KOPT-K1 (cell line): ENCODE data around the gene CDC73.
"Not testable (repeated sequence)": the region's sequence is repeated elsewhere in the genome, so short reads cannot be mapped to it uniquely, and the experiment has no call there.

ENCODE experiments used
- H3K27ac ChIP-seq: fragments of 200-600 bp; sonication (generic); 2 replicates; pipeline ENCODE4 v1.5.1; 2016; ENCODE audit warnings: antibody characterized with exemption, mild to moderate bottlenecking, low read depth, low read length; ENCODE audit not compliant: poor library complexity, severe bottlenecking
- H3K36me3 ChIP-seq: fragments of 200-600 bp; sonication (generic); 2 replicates; pipeline ENCODE4 v1.5.1; 2017; ENCODE audit warnings: antibody characterized with exemption, mild to moderate bottlenecking, low read length, moderate library complexity; ENCODE audit not compliant: insufficient read depth
- H3K9me3 ChIP-seq: fragments of 200-600 bp; sonication (generic); 2 replicates; pipeline ENCODE4 v1.5.1; 2017; ENCODE audit warnings: antibody characterized with exemption, low read length, mild to moderate bottlenecking; ENCODE audit not compliant: insufficient read depth, poor library complexity, severe bottlenecking

Gene CDC73

DNA sequence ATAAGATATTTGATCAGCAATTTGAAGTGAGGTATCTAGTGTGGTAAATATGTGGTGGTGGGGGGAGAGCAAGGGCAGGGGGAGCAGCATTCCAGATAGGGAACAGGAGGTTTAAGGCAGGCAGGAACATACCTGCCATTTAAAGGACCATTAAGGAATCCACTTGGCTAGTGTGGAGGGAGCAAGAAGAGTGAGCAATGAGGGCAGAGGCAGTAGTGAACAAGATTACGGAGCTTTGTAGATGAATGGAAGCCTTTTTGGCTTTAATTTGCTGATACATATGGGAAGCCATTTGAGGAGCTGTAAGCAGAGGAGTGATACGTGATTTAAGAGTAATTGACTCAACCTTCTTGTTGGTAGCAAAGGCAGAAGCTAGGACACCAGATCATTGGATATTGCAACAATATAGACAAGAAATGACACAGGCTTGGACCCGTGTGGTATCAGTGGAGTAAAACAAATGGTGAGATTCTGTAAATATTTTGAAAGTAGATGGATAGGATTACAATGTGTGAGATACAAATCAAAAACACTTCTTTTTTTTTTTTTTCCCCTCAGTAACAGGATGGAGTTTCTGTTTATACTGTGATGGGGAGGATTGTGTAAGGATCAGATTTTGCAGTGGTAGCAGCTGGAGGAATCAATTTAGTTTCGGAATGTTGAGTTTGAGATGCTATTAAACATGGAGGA is 138.4 kb downstream of the CDC73 start:
- no peak overlapping the region for H3K27ac ChIP-seq
- peaks cover 27% of the 10 kb centered on the region for H3K36me3 ChIP-seq
- H3K9me3 ChIP-seq: no peaks in the 10 kb centered on the region

GRCh38 chr1:193260896-193261295 is 139.1 kb downstream of the CDC73 start:
- H3K9me3 ChIP-seq: no peaks in the 10 kb centered on the region
- peaks cover 27% of the 10 kb centered on the region for H3K36me3 ChIP-seq
- H3K27ac ChIP-seq: no peak overlapping the region

- H3K9me3 ChIP-seq: no peaks in the 10 kb centered on the region
- no peak overlapping the region for H3K27ac ChIP-seq
- peaks cover 26% of the 10 kb centered on the region for H3K36me3 ChIP-seq
Observed at GRCh38 chr1:193262661-193263060, 140.8 kb downstream of the CDC73 start.

GRCh38 chr1:193264313-193265065 is 142.7 kb downstream of the CDC73 start:
- H3K27ac ChIP-seq: no peak overlapping the region
- no peaks in the 10 kb centered on the region for H3K9me3 ChIP-seq
- peaks cover 8% of the 10 kb centered on the region; the same call in 1 of the 2 replicates for H3K36me3 ChIP-seq

DNA sequence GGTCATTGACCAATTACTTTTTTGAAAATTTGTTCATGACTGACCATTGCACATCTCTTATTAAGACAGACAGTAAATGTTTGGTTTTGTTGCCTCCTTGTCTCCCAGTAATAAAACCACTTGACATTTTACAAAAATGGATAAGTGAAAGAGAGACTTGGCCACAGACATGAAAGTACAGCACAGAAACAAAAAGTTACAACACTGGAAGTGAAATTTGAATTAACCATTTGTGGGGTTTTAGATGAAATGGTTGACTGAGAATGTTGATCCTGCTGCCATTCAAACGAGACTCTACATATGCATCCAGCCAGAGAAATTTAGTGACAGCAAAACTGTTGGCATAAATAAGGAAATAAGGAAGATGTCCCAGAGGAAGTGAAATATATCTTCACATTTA is 143.9 kb downstream of the CDC73 start:
- Histone ChIP-seq H3K9me3 (no peaks in the 10 kb centered on the region), H3K36me3 (no peaks in the 10 kb centered on the region; the same call in 1 of the 2 replicates), H3K27ac (no peak overlapping the region)

DNA sequence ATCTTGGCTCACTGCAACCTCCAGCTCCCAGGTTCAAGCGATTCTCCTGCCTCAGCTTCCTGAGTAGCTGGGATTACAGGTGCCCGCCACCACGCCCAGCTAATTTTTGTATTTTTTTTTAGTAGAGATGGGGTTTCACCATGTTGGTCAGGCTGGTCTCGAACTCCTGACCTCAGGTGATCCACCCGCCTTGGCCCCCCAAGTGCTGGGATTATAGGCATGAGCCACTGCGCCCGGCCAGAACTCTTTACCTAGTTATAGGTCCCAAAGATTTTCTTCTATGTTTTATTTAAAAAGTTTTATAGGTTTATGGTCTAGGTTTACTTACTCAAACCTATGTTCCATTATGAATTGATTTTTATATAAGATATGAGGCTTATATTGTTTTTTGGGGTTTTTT is 145.0 kb downstream of the CDC73 start:
- not testable (repeated sequence) for H3K27ac ChIP-seq, H3K36me3 ChIP-seq, H3K9me3 ChIP-seq

GRCh38 chr1:193270996-193271395 is 149.2 kb downstream of the CDC73 start:
- H3K9me3 ChIP-seq: peaks cover 4% of the 10 kb centered on the region
- H3K27ac ChIP-seq: no peak overlapping the region
- H3K36me3 ChIP-seq: no peaks in the 10 kb centered on the region; the same call in 1 of the 2 replicates

- H3K36me3 ChIP-seq: no peaks in the 10 kb centered on the region; the same call in 1 of the 2 replicates
- H3K27ac ChIP-seq: no peak overlapping the region
- peaks cover 4% of the 10 kb centered on the region for H3K9me3 ChIP-seq
Observed at GRCh38 chr1:193275773-193276172, 153.9 kb downstream of the CDC73 start.

- H3K36me3 ChIP-seq: no peaks in the 10 kb centered on the region; the same call in 1 of the 2 replicates
- H3K27ac ChIP-seq: no peak overlapping the region
- H3K9me3 ChIP-seq: peaks cover 4% of the 10 kb centered on the region
Observed at GRCh38 chr1:193278968-193279367, 157.1 kb downstream of the CDC73 start.

DNA sequence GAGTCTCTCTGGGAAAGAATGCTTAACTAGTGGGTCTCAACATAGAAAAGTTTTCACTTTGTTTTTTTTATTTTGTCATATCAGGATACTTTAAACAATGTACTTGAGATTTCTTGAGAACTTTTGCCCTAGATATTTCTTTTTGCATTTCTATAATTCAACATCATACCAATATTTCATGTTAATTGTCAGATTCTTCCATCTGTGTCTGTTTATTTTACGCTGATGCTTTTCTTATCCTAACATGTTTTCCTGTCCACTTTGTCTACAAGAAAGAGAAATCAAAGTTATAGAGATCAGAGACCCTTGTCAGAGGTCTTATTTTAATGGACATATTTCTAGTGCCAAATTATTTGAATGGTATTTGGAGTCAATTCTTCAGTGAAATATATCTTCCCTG is 160.1 kb downstream of the CDC73 start:
- no peaks in the 10 kb centered on the region for H3K9me3 ChIP-seq
- H3K27ac ChIP-seq: no peak overlapping the region

DNA sequence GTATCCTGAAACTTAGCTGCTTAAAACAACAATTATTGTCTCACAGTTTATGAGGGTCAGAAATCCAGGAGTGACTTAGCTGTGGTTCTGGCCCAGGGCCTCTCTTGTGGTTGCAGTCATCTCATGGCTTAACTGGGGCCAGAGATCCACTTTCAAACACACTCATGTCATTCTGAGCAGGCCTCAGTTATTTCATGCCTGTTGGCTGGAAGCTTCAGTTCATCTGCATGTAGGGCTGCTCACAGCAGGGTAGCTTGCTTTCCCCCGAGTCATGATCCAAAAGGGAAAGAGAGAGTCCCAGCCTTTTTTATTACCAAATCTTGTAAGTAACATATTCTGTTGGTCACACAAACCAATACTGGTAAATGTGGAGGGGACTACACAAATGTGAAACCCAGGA is 161.2 kb downstream of the CDC73 start:
- Histone ChIP-seq H3K36me3 (no peaks in the 10 kb centered on the region), H3K27ac (no peak overlapping the region), H3K9me3 (no peaks in the 10 kb centered on the region)

More for the DNA sequence above, 160.1 kb downstream of the CDC73 start:
- H3K36me3 ChIP-seq: no peaks in the 10 kb centered on the region

- peak overlapping the region; percentile 46 for H3K27ac ChIP-seq
- H3K36me3 ChIP-seq: no peaks in the 10 kb centered on the region
- no peaks in the 10 kb centered on the region for H3K9me3 ChIP-seq
Observed at GRCh38 chr1:193284219-193284618, 162.4 kb downstream of the CDC73 start.

DNA sequence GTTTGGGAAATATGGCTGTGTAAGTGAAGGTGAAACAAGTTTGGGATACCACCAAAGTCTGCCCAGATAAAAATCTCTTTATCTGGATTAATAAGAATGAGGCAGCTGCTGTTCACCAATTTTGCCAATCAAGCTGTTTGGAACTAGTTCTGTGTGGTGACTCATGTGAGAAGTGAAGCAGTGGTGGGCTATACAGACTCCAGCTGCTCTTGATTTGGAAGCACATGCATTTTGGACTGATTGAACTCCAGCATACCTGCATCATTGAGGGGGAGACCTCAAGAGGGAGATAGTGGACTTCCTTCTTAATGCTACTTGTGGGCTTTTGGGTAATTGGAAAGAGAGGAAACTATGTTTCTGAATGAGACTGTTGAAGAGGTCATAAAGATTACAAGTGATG is 163.8 kb downstream of the CDC73 start:
- Histone ChIP-seq H3K9me3 (no peaks in the 10 kb centered on the region), H3K36me3 (no peaks in the 10 kb centered on the region), H3K27ac (no peak overlapping the region)

DNA sequence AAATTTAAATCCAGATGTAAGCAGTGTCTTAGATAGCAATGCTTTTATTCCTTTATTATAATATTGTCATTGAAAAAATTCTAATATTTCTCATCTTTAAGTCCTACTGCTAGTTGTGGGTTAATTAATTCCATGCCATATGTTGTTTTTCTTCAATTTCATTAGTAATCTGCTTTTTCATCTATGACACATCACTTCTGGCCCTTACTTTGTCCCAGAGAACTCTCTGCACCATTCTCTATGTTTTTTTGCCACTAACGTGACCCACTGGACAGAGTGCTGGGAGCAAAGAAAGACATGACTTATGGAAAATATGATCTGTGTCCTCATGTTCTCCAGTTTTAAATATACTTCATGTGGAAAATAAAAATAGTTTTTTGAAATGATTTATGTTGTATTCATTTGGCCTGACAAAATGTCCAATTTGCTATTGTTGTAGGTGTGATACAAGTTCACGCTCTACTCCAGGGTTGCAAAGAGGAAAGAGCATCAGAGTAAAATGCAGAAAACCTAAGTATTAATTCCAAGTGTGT is 166.8 kb downstream of the CDC73 start:
- not testable (repeated sequence) for H3K9me3 ChIP-seq, H3K36me3 ChIP-seq, H3K27ac ChIP-seq

DNA sequence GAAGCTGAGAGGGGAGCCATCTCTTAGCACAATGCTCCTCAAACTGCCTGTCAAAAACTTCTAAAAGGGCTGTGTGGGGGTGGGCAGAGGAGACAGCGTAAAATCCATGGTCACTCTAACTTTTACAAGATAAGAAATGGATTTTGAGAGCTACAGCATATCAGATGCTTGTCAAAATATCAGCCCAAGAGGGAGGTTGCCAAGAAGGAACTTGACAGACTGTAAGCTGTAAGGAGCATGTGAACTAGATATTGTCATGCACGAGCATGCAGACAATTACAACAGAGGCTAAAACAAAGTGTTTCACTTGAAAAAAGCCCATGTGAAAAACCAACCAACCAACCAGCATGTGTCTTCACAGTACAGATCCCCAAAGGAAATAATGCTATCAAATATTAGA is 171.9 kb downstream of the CDC73 start:
- no peaks in the 10 kb centered on the region for H3K9me3 ChIP-seq
- no peak overlapping the region for H3K27ac ChIP-seq
- no peaks in the 10 kb centered on the region for H3K36me3 ChIP-seq
